T-helper 2 cell treated with Interferon-gamma antibody and Interleukin-4, amounts not matched to agents 100 ng/mL and 5 ng/mL, for 36 hours (primary cell): ENCODE results near the gene FSTL4. TPM values are rescaled to one million over a fixed set of nuclear protein-coding genes. Genes with fewer than 3 reads are reported as not detected.
"Not testable (repeated sequence)": the region's sequence is repeated elsewhere in the genome, so short reads cannot be mapped to it uniquely, and the experiment has no call there.

Experiments
- intact Hi-C: fragments of 100-400 bp; cut with micrococcal nuclease; formaldehyde crosslinking; loops from one replicate; pipeline ENCODE4 v1.15.1; 2023
- total RNA-seq: library from RNA; stranded (reverse); gene quantifications from 2 replicates; pipeline ENCODE4 v1.2.3, GENCODE V29; 2022

The FSTL4 gene
- total RNA-seq, 1 donor from 2014 or later, result not detected

GRCh38 chr5:133459474-133460160, 152.7 kb downstream of the FSTL4 start:
- intact Hi-C loops, result loop anchor here (1.0 kb wide), 1 partner anchor 348 kb away; no protein-coding TSS in a partner anchor

GRCh38 chr5:133458435-133458834, 153.9 kb downstream of the FSTL4 start:
- intact Hi-C loops, result no loop called here

- intact Hi-C loops, result no loop called here
Measured at GRCh38 chr5:133457439-133458355, 154.6 kb downstream of the FSTL4 start.

- intact Hi-C loops, result no loop called here
Measured at GRCh38 chr5:133456933-133457402, 155.4 kb downstream of the FSTL4 start.

GRCh38 chr5:133455676-133456075, 156.7 kb downstream of the FSTL4 start:
- intact Hi-C loops, result no loop called here

- intact Hi-C loops, result no loop called here
Measured at GRCh38 chr5:133454442-133454841, 157.9 kb downstream of the FSTL4 start.

- intact Hi-C loops, result no loop called here
Measured at GRCh38 chr5:133453831-133454230, 158.5 kb downstream of the FSTL4 start.

GRCh38 chr5:133453084-133453780, 159.1 kb downstream of the FSTL4 start:
- intact Hi-C loops, result no loop called here

GRCh38 chr5:133451926-133452325, 160.4 kb downstream of the FSTL4 start:
- intact Hi-C loops, result no loop called here

- intact Hi-C loops, result no loop called here
Measured at GRCh38 chr5:133450286-133450685, 162.1 kb downstream of the FSTL4 start.

GRCh38 chr5:133449181-133449580, 163.2 kb downstream of the FSTL4 start:
- intact Hi-C loops, result no loop called here

GRCh38 chr5:133446440-133446839, 165.9 kb downstream of the FSTL4 start:
- intact Hi-C loops, result no loop called here

- intact Hi-C loops, result no loop called here
Measured at GRCh38 chr5:133445744-133446143, 166.6 kb downstream of the FSTL4 start.

- intact Hi-C loops, result not testable (repeated sequence)
Measured at GRCh38 chr5:133445204-133445603, 167.1 kb downstream of the FSTL4 start.

GRCh38 chr5:133444711-133445110, 167.6 kb downstream of the FSTL4 start:
- intact Hi-C loops, result no loop called here

- intact Hi-C loops, result no loop called here
Measured at GRCh38 chr5:133441166-133441815, 171.1 kb downstream of the FSTL4 start.

GRCh38 chr5:133440467-133441115, 171.8 kb downstream of the FSTL4 start:
- intact Hi-C loops, result no loop called here

- intact Hi-C loops, result no loop called here
Measured at GRCh38 chr5:133439859-133440258, 172.5 kb downstream of the FSTL4 start.

- intact Hi-C loops, result no loop called here
Measured at GRCh38 chr5:133438487-133438886, 173.9 kb downstream of the FSTL4 start.

- intact Hi-C loops, result no loop called here
Measured at GRCh38 chr5:133434336-133434735, 178.0 kb downstream of the FSTL4 start.

- intact Hi-C loops, result no loop called here
Measured at GRCh38 chr5:133433641-133434040, 178.7 kb downstream of the FSTL4 start.
